ENCODE data around the gene SIGLEC15. TPM values are rescaled to one million over a fixed set of nuclear protein-coding genes. Genes with fewer than 3 reads are reported as not detected.
A peak's percentile ranks its signal among the peaks of the same experiment; 100 is the strongest.

Gene SIGLEC15
- total and polyA plus RNA-seq, 12 donors, result 0.03 to 0.38 (median 0.20) TPM; not detected in 6

- no peaks in the 10 kb centered on the region for H3K9me3 ChIP-seq
- intact Hi-C loops (cut with DNase I), result loop anchor here in 1 of 10 donors (10.0 kb wide), 1 partner anchor 58 kb away; the partner anchor contains the start of gene SLC14A1
- no peak overlapping the region for H3K4me3 ChIP-seq
- H3K4me1 ChIP-seq, result peaks cover 0 to 21% (median 7%) of the 10 kb centered on the region in 9 donors
- H3K36me3 ChIP-seq, result no peaks in the 10 kb centered on the region
- no peak for TF ChIP-seq CTCF (IDR thresholded peaks at IDR 0.05)
- H3K27ac ChIP-seq, result no peak overlapping the region
- WGBS, 2 donors, result 87 to 90% methylated on average over 1 of the region's 1 CpG
- no peak for ATAC-seq
- no peak for DNase-seq
- H3K27me3 ChIP-seq, result peaks cover 0 to 8% (median 0%) of the 10 kb centered on the region in 7 donors
These were observed 42.8 kb upstream of the SIGLEC15 start for GRCh38 chr18:45782662-45783061.

GRCh38 chr18:45783097-45784075 is 42.1 kb upstream of the SIGLEC15 start:
- Histone ChIP-seq H3K27me3 (peaks cover 0 to 8% (median 0%) of the 10 kb centered on the region in 7 donors), H3K9me3 (no peaks in the 10 kb centered on the region), H3K4me1 (peaks cover 0 to 21% (median 7%) of the 10 kb centered on the region in 9 donors), H3K27ac (no peak overlapping the region), H3K4me3 (no peak overlapping the region), H3K36me3 (no peaks in the 10 kb centered on the region)
- ATAC-seq, result no peak
- 82 to 88% methylated on average over 9 of the region's 9 CpGs for WGBS, 2 donors
- TF ChIP-seq CTCF (IDR thresholded peaks at IDR 0.05), result no peak
- intact Hi-C loops (cut with DNase I), result loop anchor here in 1 of 10 donors (10.0 kb wide), 1 partner anchor 59 kb away; the partner anchor contains the start of gene SLC14A1
- DNase-seq, result no peak

GRCh38 chr18:45785134-45785533 is 40.3 kb upstream of the SIGLEC15 start:
- peaks cover 0 to 17% (median 7%) of the 10 kb centered on the region in 9 donors for H3K4me1 ChIP-seq
- H3K27ac ChIP-seq, result no peak overlapping the region
- H3K9me3 ChIP-seq, result no peaks in the 10 kb centered on the region
- TF ChIP-seq CTCF (IDR thresholded peaks at IDR 0.05), result no peak
- no peak overlapping the region for H3K4me3 ChIP-seq
- WGBS, 2 donors, result 34 to 46% methylated on average over 4 of the region's 4 CpGs
- no peaks in the 10 kb centered on the region for H3K36me3 ChIP-seq
- peaks cover 0 to 6% (median 0%) of the 10 kb centered on the region in 7 donors for H3K27me3 ChIP-seq
- ATAC-seq, result peak in 4 of 8 donors; percentile 21 to 81 (median 46)
- peak in 1 of 2 donors; percentile 21 for DNase-seq
- intact Hi-C loops (cut with DNase I), result loop anchor here in 1 of 10 donors (10.0 kb wide), 1 partner anchor 60 kb away; the partner anchor contains the start of gene SLC14A1

GRCh38 chr18:45786941-45787340 is 38.5 kb upstream of the SIGLEC15 start:
- H3K4me3 ChIP-seq, result no peak overlapping the region
- peaks cover 0 to 4% (median 0%) of the 10 kb centered on the region in 11 donors for H3K9me3 ChIP-seq
- no peaks in the 10 kb centered on the region for H3K36me3 ChIP-seq
- H3K27ac ChIP-seq, result no peak overlapping the region
- no peak for DNase-seq
- no peak for TF ChIP-seq CTCF (IDR thresholded peaks at IDR 0.05)
- H3K27me3 ChIP-seq, result peaks cover 0 to 5% (median 0%) of the 10 kb centered on the region in 7 donors
- WGBS, 2 donors, result 92 to 94% methylated on average over 3 of the region's 3 CpGs
- intact Hi-C loops (cut with DNase I), result loop anchor here in 1 of 10 donors (10.0 kb wide), 1 partner anchor 62 kb away; the partner anchor contains the start of gene SLC14A1
- no peak for ATAC-seq
- H3K4me1 ChIP-seq, result peaks cover 0 to 9% (median 4%) of the 10 kb centered on the region in 9 donors
